Retinal pigment epithelial cell (primary cell): ENCODE results near the gene NRP2.

Source experiments
- DNase-seq: peaks from one replicate; pipeline ENCODE4 v3.0.0-alpha.2; 2010; ENCODE audit warnings: low read depth
- H3K4me3 ChIP-seq: 2 replicates; pipeline ENCODE4 v1.5.1; 2011; ENCODE audit warnings: mild to moderate bottlenecking, low read length, control low read depth, moderate library complexity
- TF ChIP-seq, protein P1 (sequence below): conservative IDR thresholded peaks from 2 replicates; pipeline ENCODE4 v1.5.1; 2011; ENCODE audit warnings: low read depth, low read length, control low read depth, inconsistent platforms

The NRP2 gene

GRCh38 chr2:205708231-205708631 lies 25.9 kb downstream of the NRP2 start:
- no peak overlapping the region for H3K4me3 ChIP-seq
- TF ChIP-seq, protein P1, sequence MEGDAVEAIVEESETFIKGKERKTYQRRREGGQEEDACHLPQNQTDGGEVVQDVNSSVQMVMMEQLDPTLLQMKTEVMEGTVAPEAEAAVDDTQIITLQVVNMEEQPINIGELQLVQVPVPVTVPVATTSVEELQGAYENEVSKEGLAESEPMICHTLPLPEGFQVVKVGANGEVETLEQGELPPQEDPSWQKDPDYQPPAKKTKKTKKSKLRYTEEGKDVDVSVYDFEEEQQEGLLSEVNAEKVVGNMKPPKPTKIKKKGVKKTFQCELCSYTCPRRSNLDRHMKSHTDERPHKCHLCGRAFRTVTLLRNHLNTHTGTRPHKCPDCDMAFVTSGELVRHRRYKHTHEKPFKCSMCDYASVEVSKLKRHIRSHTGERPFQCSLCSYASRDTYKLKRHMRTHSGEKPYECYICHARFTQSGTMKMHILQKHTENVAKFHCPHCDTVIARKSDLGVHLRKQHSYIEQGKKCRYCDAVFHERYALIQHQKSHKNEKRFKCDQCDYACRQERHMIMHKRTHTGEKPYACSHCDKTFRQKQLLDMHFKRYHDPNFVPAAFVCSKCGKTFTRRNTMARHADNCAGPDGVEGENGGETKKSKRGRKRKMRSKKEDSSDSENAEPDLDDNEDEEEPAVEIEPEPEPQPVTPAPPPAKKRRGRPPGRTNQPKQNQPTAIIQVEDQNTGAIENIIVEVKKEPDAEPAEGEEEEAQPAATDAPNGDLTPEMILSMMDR: no peak
- peak; percentile 81 for DNase-seq

DNA sequence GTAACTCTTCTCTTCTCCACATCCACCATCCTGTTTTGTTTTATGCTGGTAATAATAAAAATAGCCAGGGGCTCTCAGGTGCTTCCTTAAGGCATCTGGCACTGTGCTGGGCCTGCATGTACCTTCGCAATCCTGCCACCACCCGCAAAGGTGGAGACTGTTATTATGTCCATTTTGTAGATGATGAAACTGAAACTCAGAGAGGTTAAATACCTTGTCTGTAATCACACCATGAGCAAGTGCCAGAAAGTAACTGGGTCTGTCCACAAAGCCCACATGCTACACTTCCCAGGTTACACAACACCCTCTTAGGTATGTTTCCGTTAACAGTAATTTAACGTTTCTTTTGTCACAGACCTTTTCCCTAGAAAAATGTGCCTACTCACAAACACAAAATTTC lies 27.0 kb downstream of the NRP2 start:
- DNase-seq: no peak
- no peak overlapping the region for H3K4me3 ChIP-seq
- TF ChIP-seq, protein P1: no peak

- TF ChIP-seq, protein P1: no peak
- H3K4me3 ChIP-seq: no peak overlapping the region
- peak; percentile 84 for DNase-seq
These were observed 30.2 kb downstream of the NRP2 start for GRCh38 chr2:205712508-205712907.

DNA sequence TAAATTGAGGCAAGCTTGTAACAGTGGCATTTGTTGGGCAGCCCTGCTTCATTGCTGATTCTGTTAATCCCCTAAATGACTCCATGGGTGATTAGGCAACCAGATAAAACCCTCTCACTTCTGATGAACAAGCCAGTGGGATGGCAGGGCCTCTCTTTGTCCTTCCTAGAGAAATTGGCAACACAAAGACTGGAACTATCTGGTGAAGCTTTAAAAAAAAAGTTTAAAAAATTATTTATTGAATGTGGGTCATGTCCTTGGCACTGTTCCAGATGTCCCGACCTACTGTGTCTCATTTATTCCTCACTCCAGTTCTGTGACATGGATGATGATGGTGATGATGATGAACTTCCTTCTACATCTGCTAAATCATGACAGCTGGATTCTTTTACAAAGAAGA lies 30.8 kb downstream of the NRP2 start:
- no peak overlapping the region for H3K4me3 ChIP-seq
- TF ChIP-seq, protein P1: no peak
- no peak for DNase-seq

GRCh38 chr2:205714058-205714776 lies 31.9 kb downstream of the NRP2 start:
- no peak for DNase-seq
- H3K4me3 ChIP-seq: no peak overlapping the region
- TF ChIP-seq, protein P1: no peak

- TF ChIP-seq, protein P1: no peak
These were observed 32.8 kb downstream of the NRP2 start for GRCh38 chr2:205714789-205715720.

More at GRCh38 chr2:205714789-205715720, 32.8 kb downstream of the NRP2 start:
- no peak for DNase-seq
- H3K4me3 ChIP-seq: no peak overlapping the region
